Measurements from ENCODE around the gene ODR4. TPM values are rescaled to one million over a fixed set of nuclear protein-coding genes. Genes with fewer than 3 reads are reported as not detected.

Gene ODR4
- total RNA-seq, 1 experiment from 2014 or later, result 16.6 TPM

GRCh38 chr1:186327331-186327730, 48.3 kb upstream of the ODR4 start:
- Histone ChIP-seq H3K36me3 (ENCODE audit: control insufficient read depth, insufficient read depth, low read length) (peaks cover 77% of the 10 kb centered on the region), H3K4me1 (ENCODE audit: control insufficient read depth, insufficient read depth, low read length) (no peaks in the 10 kb centered on the region), H3K27me3 (ENCODE audit: control insufficient read depth, insufficient read depth, low read length) (no peaks in the 10 kb centered on the region), H3K9me3 (ENCODE audit: control insufficient read depth, insufficient read depth, low read depth, low read length) (no peaks in the 10 kb centered on the region), H3K4me3 (ENCODE audit: low read depth in 2 of 2, low read length in 2 of 2) (no peak overlapping the region), H3K27ac (ENCODE audit: low read length) (no peak overlapping the region)
- CTCF ChIA-PET, result no interaction called here
- TF ChIP-seq CTCF (IDR thresholded peaks at IDR 0.05) (no peak), TCF7L2 (IDR thresholded peaks at IDR 0.05; ENCODE audit: low read depth, low read length) (no peak), REST (IDR thresholded peaks at IDR 0.05; ENCODE audit: insufficient read depth in 1 of 2, low read depth in 2 of 2, low read length in 1 of 2) (no peak), SIN3A (IDR thresholded peaks at IDR 0.05; ENCODE audit: borderline replicate concordance, insufficient read depth, low read depth, low read length) (no peak), POLR2AphosphoS5 (IDR thresholded peaks at IDR 0.05; ENCODE audit: low read depth, low read length) (no peak)
- intact Hi-C loops (cut with micrococcal nuclease; ENCODE audit: unreplicated experiment), result loop anchor here (5.0 kb wide), 1 partner anchor 40 kb away; no protein-coding TSS in a partner anchor
- ATAC-seq, result no peak
- DNase-seq (ENCODE audit: low read depth, low spot score), result no peak
- BruUV-seq (replicated peaks), result no TSS peak
- in situ Hi-C loops (cut with HindIII; ENCODE audit: low pct_unique_long_range_greater_than_20kb, low sequenced_read_pairs), result no loop called here
- POLR2A ChIA-PET, result no interaction called here

GRCh38 chr1:186330758-186331157, 44.9 kb upstream of the ODR4 start:
- CTCF ChIA-PET, result interaction anchor here (0.6 kb wide), 1 partner anchor 23 kb away, joined by 5 read pairs; no protein-coding TSS in a partner anchor
- Histone ChIP-seq H3K36me3 (ENCODE audit: control insufficient read depth, insufficient read depth, low read length) (peaks cover 76% of the 10 kb centered on the region), H3K4me1 (ENCODE audit: control insufficient read depth, insufficient read depth, low read length) (no peaks in the 10 kb centered on the region), H3K4me3 (ENCODE audit: low read depth in 2 of 2, low read length in 2 of 2) (no peak overlapping the region), H3K27ac (ENCODE audit: low read length) (no peak overlapping the region), H3K27me3 (ENCODE audit: control insufficient read depth, insufficient read depth, low read length) (no peaks in the 10 kb centered on the region), H3K9me3 (ENCODE audit: control insufficient read depth, insufficient read depth, low read depth, low read length) (no peaks in the 10 kb centered on the region)
- in situ Hi-C loops (cut with HindIII; ENCODE audit: low pct_unique_long_range_greater_than_20kb, low sequenced_read_pairs) (no loop called here), intact Hi-C loops (cut with micrococcal nuclease; ENCODE audit: unreplicated experiment) (no loop called here)
- peak; percentile 44; the same call in 1 of the 2 replicates for TF ChIP-seq CTCF (IDR thresholded peaks at IDR 0.05)
- no peak for TF ChIP-seq POLR2AphosphoS5 (IDR thresholded peaks at IDR 0.05; ENCODE audit: low read depth, low read length)
- POLR2A ChIA-PET, result no interaction called here
- no peak for ATAC-seq
- BruUV-seq (replicated peaks), result no TSS peak
- no peak for DNase-seq (ENCODE audit: low read depth, low spot score)
